GM21529 (cell line): ENCODE measurements around the gene AP3S2.

Source experiments
- ATAC-seq: cut with Tn5 transposase; IDR thresholded peaks from one replicate; pipeline ENCODE4 v1.9.1; 2021; ENCODE audit not compliant: unreplicated experiment

AP3S2 gene

GRCh38 chr15:89818287-89818686, 75.5 kb downstream of the AP3S2 start:
- ATAC-seq, result no peak

DNA sequence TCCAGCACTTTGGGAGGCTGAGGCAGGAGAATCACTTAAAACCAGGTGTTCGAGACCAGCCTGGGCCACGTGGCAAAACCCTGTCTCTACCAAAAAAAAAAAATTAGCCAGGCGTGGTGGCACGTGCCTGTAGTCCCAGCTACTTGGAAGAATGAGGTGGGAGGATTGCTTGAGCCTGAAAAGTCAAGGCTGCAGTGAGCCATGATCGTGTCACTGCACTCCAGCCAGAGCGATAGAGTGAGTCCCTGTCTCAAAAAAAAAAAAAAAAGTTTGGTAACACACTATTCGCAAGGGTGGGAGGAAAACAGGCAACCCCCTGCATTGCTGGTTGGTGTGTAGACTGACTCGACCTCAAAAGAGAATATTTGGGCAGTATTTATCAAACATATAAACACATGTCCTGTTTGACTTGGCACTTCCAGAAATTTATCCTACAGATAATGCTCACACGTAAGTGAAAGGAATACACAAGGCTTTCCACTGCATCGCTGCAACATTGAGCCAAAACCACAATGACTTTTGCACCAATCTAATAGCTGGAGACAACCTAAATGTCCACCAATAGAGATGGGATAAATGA, 76.0 kb downstream of the AP3S2 start:
- no peak for ATAC-seq

- ATAC-seq, result no peak
Observed at GRCh38 chr15:89815769-89816168, 78.0 kb downstream of the AP3S2 start.

DNA sequence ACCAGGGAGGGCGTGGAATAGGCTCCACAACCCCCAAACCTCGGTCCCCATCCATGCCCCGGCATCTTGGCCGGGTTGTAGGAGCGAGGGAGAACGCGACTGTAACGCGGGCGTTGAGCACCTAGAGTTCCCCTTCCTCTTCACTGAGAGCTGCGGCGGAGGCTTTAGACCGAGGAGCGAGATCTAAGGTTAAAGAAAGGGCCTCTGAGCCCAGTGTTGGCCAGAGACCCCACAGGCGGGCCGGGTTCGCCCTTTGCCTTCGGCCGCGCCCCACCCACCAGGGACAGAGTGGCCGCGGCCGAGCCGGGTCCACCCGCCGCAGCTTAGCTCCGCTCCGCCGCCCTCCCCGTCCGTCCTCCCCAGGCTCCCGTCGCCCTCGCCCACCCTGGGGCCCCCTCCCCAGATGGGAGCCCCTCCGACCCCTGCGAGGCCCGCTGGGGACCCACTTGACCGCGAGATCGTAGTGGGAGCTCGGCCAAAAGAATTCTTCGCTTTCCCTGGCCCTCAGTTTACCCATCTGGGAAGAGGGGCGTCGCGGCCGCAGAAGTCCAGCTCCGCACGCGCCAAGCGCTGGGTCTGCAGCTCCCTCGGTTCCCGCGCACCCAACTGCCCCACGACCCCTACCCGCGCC, 79.6 kb downstream of the AP3S2 start:
- no peak for ATAC-seq

GRCh38 chr15:89813381-89814111, 80.2 kb downstream of the AP3S2 start:
- no peak for ATAC-seq

- no peak for ATAC-seq
Observed at GRCh38 chr15:89812847-89813320, 80.9 kb downstream of the AP3S2 start.

- no peak for ATAC-seq
Observed at GRCh38 chr15:89812011-89812846, 81.6 kb downstream of the AP3S2 start.

DNA sequence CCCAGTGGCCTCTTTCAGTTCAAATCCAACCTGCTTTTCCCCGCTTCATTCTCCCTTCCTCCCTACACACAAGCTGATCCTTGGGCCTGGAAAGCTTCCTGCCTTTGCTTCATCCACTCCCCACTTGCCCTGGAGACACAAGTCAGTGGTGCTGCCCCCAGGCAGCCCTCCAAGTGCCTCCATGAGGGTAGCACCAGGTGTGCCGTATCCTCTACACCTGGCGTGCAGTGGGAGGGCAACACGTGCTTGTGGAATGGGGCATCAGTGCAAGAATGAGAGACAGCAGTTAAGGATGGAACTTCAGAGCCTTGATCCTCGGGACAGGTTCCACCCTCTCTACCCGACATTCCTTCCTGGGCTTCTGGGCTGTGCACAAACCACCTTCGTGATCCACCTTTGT, 83.0 kb downstream of the AP3S2 start:
- ATAC-seq, result no peak

DNA sequence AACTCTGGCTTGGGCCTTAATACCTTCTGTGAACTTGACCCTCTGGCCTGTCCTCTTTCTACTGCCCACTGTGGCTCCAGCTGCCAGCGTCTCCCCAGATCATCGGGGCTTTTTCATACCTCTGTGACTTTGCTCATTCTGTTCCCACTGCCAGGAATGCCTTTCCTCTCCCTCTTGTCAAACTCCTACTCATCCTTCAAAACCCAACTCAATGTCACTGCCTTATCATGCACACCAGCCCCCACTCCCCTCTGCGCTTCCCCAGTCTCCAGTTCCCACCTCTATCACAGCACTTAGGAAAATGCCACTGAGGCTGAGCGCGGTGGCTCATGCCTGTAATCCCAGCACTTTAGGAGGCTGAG, 84.0 kb downstream of the AP3S2 start:
- ATAC-seq, result no peak

GRCh38 chr15:89809093-89809786, 84.6 kb downstream of the AP3S2 start:
- ATAC-seq, result no peak

GRCh38 chr15:89808160-89808870, 85.5 kb downstream of the AP3S2 start:
- no peak for ATAC-seq

- no peak for ATAC-seq
Observed at GRCh38 chr15:89807689-89808088, 86.1 kb downstream of the AP3S2 start.

DNA sequence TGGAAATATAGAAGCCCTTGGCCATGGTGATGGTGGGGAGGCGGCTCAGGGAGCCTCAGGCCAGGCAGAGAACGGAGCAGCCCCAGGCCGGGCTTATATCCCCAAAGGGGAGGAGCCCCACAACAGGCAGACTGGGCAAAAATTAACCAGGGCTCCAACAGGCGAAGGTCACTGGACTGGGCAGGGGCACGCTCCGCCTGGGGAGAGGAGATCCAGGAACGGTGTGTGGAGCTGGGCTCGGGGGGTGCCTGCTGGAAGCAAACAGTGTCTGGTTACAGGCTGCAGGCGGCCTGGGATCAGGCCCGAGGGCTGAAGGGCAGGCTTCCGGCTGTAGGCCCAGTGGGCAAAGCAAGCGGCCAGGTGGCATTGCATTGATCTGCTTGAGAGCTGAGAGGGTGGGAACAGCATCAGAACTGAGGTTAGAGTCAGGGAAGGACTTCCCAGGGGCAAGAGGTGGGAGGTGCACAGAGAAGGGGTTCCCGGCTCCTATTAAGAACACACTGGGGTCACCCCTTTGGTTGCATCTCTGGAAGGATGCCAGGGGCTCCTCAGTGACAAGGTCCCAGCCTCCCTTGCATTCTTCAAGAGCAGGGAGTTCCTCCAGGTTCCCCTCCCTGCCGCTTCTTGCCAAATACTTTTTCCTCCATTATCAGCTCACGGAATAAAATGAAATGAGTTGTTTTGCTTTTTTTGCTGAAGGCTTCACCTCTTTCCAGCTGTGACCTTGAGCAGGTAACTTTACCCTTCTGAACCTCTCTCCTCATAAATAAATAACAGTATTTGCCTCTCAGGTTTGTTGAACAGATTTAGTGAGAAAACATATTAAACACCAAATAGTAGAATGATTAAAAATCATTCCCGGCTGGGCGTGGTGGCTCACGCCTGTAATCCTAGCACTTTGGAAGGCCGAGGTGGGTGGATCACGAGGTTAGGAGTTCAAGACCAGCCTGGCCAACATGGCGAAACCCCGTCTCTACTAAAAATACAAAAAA, 86.9 kb downstream of the AP3S2 start:
- ATAC-seq, result no peak

GRCh38 chr15:89806210-89806558, 87.6 kb downstream of the AP3S2 start:
- ATAC-seq, result no peak

DNA sequence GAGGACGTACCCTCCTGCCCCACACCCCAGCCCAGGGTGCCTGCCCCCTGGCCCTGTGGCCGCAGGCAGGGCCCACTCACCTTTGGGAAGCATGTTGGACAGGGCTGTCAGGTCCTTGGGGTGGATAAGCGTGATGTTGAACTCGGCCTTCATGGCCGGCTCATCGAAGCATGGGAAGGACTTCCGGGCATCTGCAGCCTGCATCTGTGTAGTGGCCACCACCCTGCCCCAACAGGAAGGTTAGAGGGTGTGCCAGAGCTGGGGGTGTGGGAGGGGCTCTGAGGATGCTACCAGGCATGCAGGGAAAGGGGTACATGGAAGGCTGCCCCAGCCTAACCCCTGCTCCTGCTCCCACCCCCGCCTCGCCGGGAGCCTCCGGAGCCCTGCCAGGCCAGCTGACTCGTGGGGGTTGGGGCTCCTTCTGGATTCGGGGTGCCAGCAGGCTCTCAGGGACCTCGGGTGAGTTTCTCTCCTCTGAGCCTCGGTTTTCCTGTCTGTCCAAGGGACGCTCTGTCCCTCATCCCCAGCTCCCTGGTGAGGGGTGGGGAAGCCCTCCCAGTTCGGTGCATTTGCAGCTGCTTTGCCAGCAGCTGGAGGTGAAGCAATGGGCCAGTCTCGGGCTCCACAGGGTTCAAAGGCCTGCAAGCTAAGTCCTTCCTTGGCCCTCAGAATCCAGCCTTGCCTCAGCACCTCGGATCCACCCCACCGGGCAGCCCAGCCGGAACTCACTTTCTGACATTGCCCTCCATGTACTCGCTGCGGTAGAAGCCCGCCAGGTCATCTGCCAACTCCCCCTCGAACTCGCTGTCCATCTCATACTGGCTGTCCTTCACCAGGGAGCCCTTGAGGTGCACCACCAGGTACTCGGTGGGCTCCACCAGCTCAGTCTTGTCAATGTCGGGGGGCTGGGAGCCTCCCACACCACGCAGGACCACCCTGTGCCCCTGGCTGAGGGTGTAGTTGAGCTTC, 88.3 kb downstream of the AP3S2 start:
- ATAC-seq, result no peak

GRCh38 chr15:89803941-89804800, 89.6 kb downstream of the AP3S2 start:
- ATAC-seq, result no peak
